PC-9 (cell line): ENCODE results near the gene MRPL17. TPM values are rescaled to one million over a fixed set of nuclear protein-coding genes. Genes with fewer than 3 reads are reported as not detected.

Source experiments
- BruUV-seq: library from RNA; stranded (reverse); fragments of 400-500 nt; replicated peaks from 2 replicates; lab custom pipeline; 2021; lab: Mats Ljungman, UMichigan
- CTCF ChIA-PET: fragments of 300-600 bp; sonication (Branson Sonifier 250); formaldehyde crosslinking; loops from one replicate; lab custom pipeline; 2022; ENCODE audit warnings: antibody characterized with exemption; lab: Charles Lee
- POLR2A ChIA-PET: fragments of 300-600 bp; sonication (Branson Sonifier 250); formaldehyde crosslinking; loops from one replicate; lab custom pipeline; 2022; ENCODE audit warnings: antibody characterized with exemption; ENCODE audit not compliant: unreplicated experiment; lab: Charles Lee
- DNase-seq, 2 experiments: peaks; one replicate each; pipeline versions ENCODE4 v3.0.0 to v3.0.0-alpha.2; 2015 to 2022; ENCODE audit warnings: mixed read lengths in 1 of 2
- H2AFZ ChIP-seq: fragments of 200-600 bp; sonication (generic); 2 replicates; pipeline ENCODE4 v1.8.1; 2017; ENCODE audit warnings: antibody characterized with exemption
- H3F3A ChIP-seq: fragments of 200-600 bp; sonication (generic); 2 replicates; pipeline ENCODE4 v1.8.1; 2017; ENCODE audit warnings: antibody characterized with exemption, mild to moderate bottlenecking, low read depth; ENCODE audit not compliant: insufficient read depth
- H3K27ac ChIP-seq: fragments of 200-600 bp; sonication (generic); 2 replicates; pipeline ENCODE4 v1.6.1; 2016; ENCODE audit warnings: mixed run types
- H3K27me3 ChIP-seq: fragments of 200-600 bp; sonication (generic); 2 replicates; pipeline ENCODE4 v1.6.1; 2016; ENCODE audit warnings: low read depth, mixed run types; ENCODE audit not compliant: insufficient read depth
- H3K36me3 ChIP-seq: fragments of 200-600 bp; sonication (generic); 2 replicates; pipeline ENCODE4 v1.6.1; 2016; ENCODE audit warnings: low read depth, mixed run types
- H3K4me1 ChIP-seq: fragments of 200-600 bp; sonication (generic); replicated peaks from 2 replicates; pipeline ENCODE4 v1.6.1; 2016; ENCODE audit warnings: mixed run types; ENCODE audit not compliant: insufficient read depth
- H3K4me2 ChIP-seq: fragments of 200-600 bp; sonication (generic); 2 replicates; pipeline ENCODE4 v1.6.1; 2017; ENCODE audit warnings: mixed run types
- H3K4me3 ChIP-seq: fragments of 200-600 bp; sonication (generic); 2 replicates; pipeline ENCODE4 v1.6.1; 2016; ENCODE audit warnings: mixed run types
- H3K79me2 ChIP-seq: fragments of 200-600 bp; sonication (generic); 2 replicates; pipeline ENCODE4 v1.6.1; 2017; ENCODE audit warnings: low read depth, mixed run types
- H3K9me2 ChIP-seq: fragments of 200-600 bp; sonication (generic); 2 replicates; pipeline ENCODE4 v1.8.1; 2017; ENCODE audit warnings: mild to moderate bottlenecking; ENCODE audit not compliant: insufficient read depth
- H3K9me3 ChIP-seq: fragments of 200-600 bp; sonication (generic); 2 replicates; pipeline ENCODE4 v1.8.1; 2016; ENCODE audit warnings: low read depth; ENCODE audit not compliant: insufficient read depth
- H4K20me1 ChIP-seq: fragments of 200-600 bp; sonication (generic); 2 replicates; pipeline ENCODE4 v1.8.1; 2017; ENCODE audit not compliant: insufficient read depth
- EZH2 ChIP-seq: fragments of 200-600 bp; sonication (generic); IDR thresholded peaks from 2 replicates; pipeline ENCODE4 v1.8.0; 2017; ENCODE audit warnings: antibody characterized with exemption, low read depth
- intact Hi-C: fragments of 100-400 bp; cut with micrococcal nuclease; formaldehyde crosslinking; loops from one replicate; pipeline ENCODE4 v1.10.0; 2022; ENCODE audit not compliant: unreplicated experiment
- total RNA-seq: library from RNA; stranded (reverse); gene quantifications from 2 replicates; pipeline ENCODE4 v1.2.3, GENCODE V29; 2021
- TF ChIP-seq, protein P1 (sequence below): fragments of 200-600 bp; sonication (generic); conservative IDR thresholded peaks from 2 replicates; pipeline ENCODE4 v1.6.1; 2017; ENCODE audit warnings: mixed run types, antibody characterized with exemption, mild to moderate bottlenecking, moderate library complexity

MRPL17 gene
- total RNA-seq, 1 experiment from 2014 or later: 35.5 TPM

GRCh38 chr11:6646918-6647679 is 36.0 kb downstream of the MRPL17 start:
- intact Hi-C loops: no loop called here
- peaks cover 2% of the 10 kb centered on the region; the same call in 1 of the 2 replicates for H3K27me3 ChIP-seq
- H2AFZ ChIP-seq: no peak overlapping the region
- H3K9me3 ChIP-seq: no peaks in the 10 kb centered on the region
- H3K27ac ChIP-seq: no peak overlapping the region
- H3K79me2 ChIP-seq: no peaks in the 10 kb centered on the region
- DNase-seq: no peak
- ChIA-PET CTCF (interaction anchor here (0.6 kb wide), 1 partner anchor 67 kb away, joined by 6 read pairs; no protein-coding TSS in a partner anchor), POLR2A (no interaction called here)
- H3K9me2 ChIP-seq: no peaks in the 10 kb centered on the region
- H3K4me3 ChIP-seq: no peak overlapping the region
- H3F3A ChIP-seq: no peaks in the 10 kb centered on the region
- TF ChIP-seq EZH2: no peak
- TF ChIP-seq, protein P1, sequence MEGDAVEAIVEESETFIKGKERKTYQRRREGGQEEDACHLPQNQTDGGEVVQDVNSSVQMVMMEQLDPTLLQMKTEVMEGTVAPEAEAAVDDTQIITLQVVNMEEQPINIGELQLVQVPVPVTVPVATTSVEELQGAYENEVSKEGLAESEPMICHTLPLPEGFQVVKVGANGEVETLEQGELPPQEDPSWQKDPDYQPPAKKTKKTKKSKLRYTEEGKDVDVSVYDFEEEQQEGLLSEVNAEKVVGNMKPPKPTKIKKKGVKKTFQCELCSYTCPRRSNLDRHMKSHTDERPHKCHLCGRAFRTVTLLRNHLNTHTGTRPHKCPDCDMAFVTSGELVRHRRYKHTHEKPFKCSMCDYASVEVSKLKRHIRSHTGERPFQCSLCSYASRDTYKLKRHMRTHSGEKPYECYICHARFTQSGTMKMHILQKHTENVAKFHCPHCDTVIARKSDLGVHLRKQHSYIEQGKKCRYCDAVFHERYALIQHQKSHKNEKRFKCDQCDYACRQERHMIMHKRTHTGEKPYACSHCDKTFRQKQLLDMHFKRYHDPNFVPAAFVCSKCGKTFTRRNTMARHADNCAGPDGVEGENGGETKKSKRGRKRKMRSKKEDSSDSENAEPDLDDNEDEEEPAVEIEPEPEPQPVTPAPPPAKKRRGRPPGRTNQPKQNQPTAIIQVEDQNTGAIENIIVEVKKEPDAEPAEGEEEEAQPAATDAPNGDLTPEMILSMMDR: no peak
- no peaks in the 10 kb centered on the region for H3K36me3 ChIP-seq
- H3K4me2 ChIP-seq: no peak overlapping the region
- no peaks in the 10 kb centered on the region for H4K20me1 ChIP-seq
- no TSS peak for BruUV-seq
- no peaks in the 10 kb centered on the region for H3K4me1 ChIP-seq

DNA sequence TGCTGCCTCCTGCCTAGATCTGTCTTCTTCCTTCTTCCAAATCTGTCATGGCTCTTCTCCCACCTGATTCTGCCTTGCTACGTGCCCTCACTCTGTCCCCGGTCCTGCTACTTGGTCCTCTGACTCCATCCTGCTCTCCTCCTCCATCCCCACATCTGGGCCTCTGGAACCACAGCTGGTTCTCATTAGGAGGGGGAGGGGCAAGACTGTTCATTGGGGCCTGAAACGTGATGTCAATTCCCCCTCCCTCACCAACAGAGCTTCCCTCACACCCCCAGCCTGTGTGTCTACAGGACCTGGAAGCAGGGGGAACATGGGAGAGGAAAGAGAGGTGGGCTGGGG is 36.6 kb downstream of the MRPL17 start:
- CTCF ChIA-PET: interaction anchor here (0.6 kb wide), 1 partner anchor 66 kb away, joined by 6 read pairs; no protein-coding TSS in a partner anchor
- H3K27me3 ChIP-seq: peaks cover 2% of the 10 kb centered on the region; the same call in 1 of the 2 replicates
- no peak overlapping the region for H2AFZ ChIP-seq

GRCh38 chr11:6646071-6646470 is 37.1 kb downstream of the MRPL17 start:
- Histone ChIP-seq H3K27ac (no peak overlapping the region), H3K36me3 (no peaks in the 10 kb centered on the region), H3K4me3 (no peak overlapping the region), H3K27me3 (peaks cover 2% of the 10 kb centered on the region; the same call in 1 of the 2 replicates), H3K4me2 (no peak overlapping the region), H3K79me2 (no peaks in the 10 kb centered on the region), H3K9me2 (no peaks in the 10 kb centered on the region), H3F3A (no peaks in the 10 kb centered on the region), H3K9me3 (no peaks in the 10 kb centered on the region), H3K4me1 (no peaks in the 10 kb centered on the region), H4K20me1 (no peaks in the 10 kb centered on the region), H2AFZ (no peak overlapping the region)
- BruUV-seq: no TSS peak
- TF ChIP-seq, protein P1: no peak
- no peak for TF ChIP-seq EZH2
- intact Hi-C loops: no loop called here
- DNase-seq: no peak
- POLR2A ChIA-PET: no interaction called here
- CTCF ChIA-PET: interaction anchor here (0.6 kb wide), 1 partner anchor 66 kb away, joined by 6 read pairs; no protein-coding TSS in a partner anchor

More for the DNA sequence above, 36.6 kb downstream of the MRPL17 start:
- Histone ChIP-seq H3K27ac (no peak overlapping the region), H3K36me3 (no peaks in the 10 kb centered on the region), H3K79me2 (no peaks in the 10 kb centered on the region), H3K9me2 (no peaks in the 10 kb centered on the region), H3K4me1 (no peaks in the 10 kb centered on the region), H4K20me1 (no peaks in the 10 kb centered on the region), H3F3A (no peaks in the 10 kb centered on the region), H3K4me2 (no peak overlapping the region), H3K4me3 (no peak overlapping the region), H3K9me3 (no peaks in the 10 kb centered on the region)
- no peak for DNase-seq
- TF ChIP-seq EZH2: no peak
- TF ChIP-seq, protein P1: no peak
- intact Hi-C loops: no loop called here
- BruUV-seq: no TSS peak
- POLR2A ChIA-PET: no interaction called here
